GM23248 (cell line): ENCODE results near the gene RAB3IL1. TPM values are rescaled to one million over a fixed set of nuclear protein-coding genes. Genes with fewer than 3 reads are reported as not detected.
"Not testable (repeated sequence)": the region's sequence is repeated elsewhere in the genome, so short reads cannot be mapped to it uniquely, and the experiment has no call there.

Experiments used
- DNase-seq: peaks from one replicate; pipeline ENCODE4 v3.0.0-alpha.2; 2015
- H2AFZ ChIP-seq: fragments of 200-600 bp; sonication (generic); 2 replicates; pipeline ENCODE4 v1.6.1; 2016; ENCODE audit warnings: antibody characterized with exemption
- H3F3A ChIP-seq: fragments of 200-600 bp; sonication (generic); 2 replicates; pipeline ENCODE4 v1.6.1; 2016; ENCODE audit warnings: mild to moderate bottlenecking, antibody characterized with exemption, mixed run types; ENCODE audit not compliant: insufficient read depth
- H3K27ac ChIP-seq: fragments of 200-600 bp; sonication (generic); 2 replicates; pipeline ENCODE4 v1.5.1; 2016; ENCODE audit warnings: mild to moderate bottlenecking
- H3K27me3 ChIP-seq: fragments of 200-600 bp; sonication (generic); replicated peaks from 2 replicates; pipeline ENCODE4 v1.6.1; 2016; ENCODE audit warnings: mild to moderate bottlenecking; ENCODE audit not compliant: insufficient read depth
- H3K36me3 ChIP-seq: fragments of 200-600 bp; sonication (generic); 2 replicates; pipeline ENCODE4 v1.6.1; 2016; ENCODE audit warnings: low read depth, mild to moderate bottlenecking
- H3K4me1 ChIP-seq: fragments of 200-600 bp; sonication (generic); 2 replicates; pipeline ENCODE4 v1.6.1; 2016; ENCODE audit warnings: mild to moderate bottlenecking; ENCODE audit not compliant: insufficient read depth
- H3K4me2 ChIP-seq: fragments of 200-600 bp; sonication (generic); one replicate; pipeline ENCODE4 v1.6.1; 2016; ENCODE audit warnings: mild to moderate bottlenecking; ENCODE audit not compliant: unreplicated experiment
- H3K4me3 ChIP-seq: fragments of 200-600 bp; sonication (generic); 2 replicates; pipeline ENCODE4 v1.5.1; 2016; ENCODE audit warnings: mild to moderate bottlenecking
- H3K79me2 ChIP-seq: fragments of 200-600 bp; sonication (generic); 2 replicates; pipeline ENCODE4 v1.6.1; 2016; ENCODE audit warnings: mild to moderate bottlenecking; ENCODE audit not compliant: insufficient read depth
- H3K9ac ChIP-seq: fragments of 200-600 bp; sonication (generic); 2 replicates; pipeline ENCODE4 v1.6.1; 2016; ENCODE audit warnings: mild to moderate bottlenecking
- H3K9me2 ChIP-seq: fragments of 200-600 bp; sonication (generic); 2 replicates; pipeline ENCODE4 v1.6.1; 2016; ENCODE audit warnings: mixed run types, mild to moderate bottlenecking, moderate library complexity; ENCODE audit not compliant: insufficient read depth
- H3K9me3 ChIP-seq: fragments of 200-600 bp; sonication (generic); one replicate; pipeline ENCODE4 v1.6.1; 2017; ENCODE audit warnings: low read depth
- H4K20me1 ChIP-seq: fragments of 200-600 bp; sonication (generic); 2 replicates; pipeline ENCODE4 v1.6.0; 2016; ENCODE audit not compliant: insufficient read depth
- EZH2 ChIP-seq: fragments of 200-600 bp; sonication (generic); IDR thresholded peaks from 2 replicates; pipeline ENCODE4 v1.6.1; 2018; ENCODE audit warnings: antibody characterized with exemption, mild to moderate bottlenecking; ENCODE audit not compliant: insufficient read depth, poor library complexity, severe bottlenecking
- EZH2phosphoT487 ChIP-seq: fragments of 200-600 bp; sonication (generic); IDR thresholded peaks from 2 replicates; pipeline ENCODE4 v1.6.1; 2018; ENCODE audit warnings: antibody characterized with exemption, moderate library complexity, mild to moderate bottlenecking, low read depth; ENCODE audit not compliant: insufficient read depth
- WGBS, 2 experiments: methylation state at CpG; one replicate each; pipeline ENCODE4 v1.1.6; 2015 to 2017; ENCODE audit warnings: low lambda C conversion rate in 2 of 2, low coverage in 1 of 2; ENCODE audit errors: missing lambda C conversion rate in 2 of 2; 5-methylcytosine and 5-hydroxymethylcytosine counted together
- in situ Hi-C: fragments of 300-500 bp; cut with MboI; formaldehyde crosslinking; loops from 2 replicates; pipeline ENCODE4 v1.15.0; 2020
- polyA plus RNA-seq: library from polyadenylated mRNA; unstranded; fragments of >200 nt; fragmentation: Nextera tagmentation; extraction: Ambion mirVana; gene quantifications from 2 replicates; pipeline ENCODE4 v1.2.1, GENCODE V29; 2016
- total RNA-seq: library from RNA; depleted of rRNA; stranded (reverse); fragments of >200 nt; shearing (Covaris generic); gene quantifications from 2 replicates; pipeline ENCODE4 v1.2.3, GENCODE V29; 2014; rRNA removed

Gene RAB3IL1, protein sequence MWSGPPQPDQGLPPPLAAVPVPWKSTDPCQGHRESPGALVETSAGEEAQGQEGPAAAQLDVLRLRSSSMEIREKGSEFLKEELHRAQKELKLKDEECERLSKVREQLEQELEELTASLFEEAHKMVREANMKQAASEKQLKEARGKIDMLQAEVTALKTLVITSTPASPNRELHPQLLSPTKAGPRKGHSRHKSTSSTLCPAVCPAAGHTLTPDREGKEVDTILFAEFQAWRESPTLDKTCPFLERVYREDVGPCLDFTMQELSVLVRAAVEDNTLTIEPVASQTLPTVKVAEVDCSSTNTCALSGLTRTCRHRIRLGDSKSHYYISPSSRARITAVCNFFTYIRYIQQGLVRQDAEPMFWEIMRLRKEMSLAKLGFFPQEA
- total RNA-seq, result 6.6 and 7.5 TPM in 2 replicates
- 2.8 and 3.3 TPM in 2 replicates for polyA plus RNA-seq

DNA sequence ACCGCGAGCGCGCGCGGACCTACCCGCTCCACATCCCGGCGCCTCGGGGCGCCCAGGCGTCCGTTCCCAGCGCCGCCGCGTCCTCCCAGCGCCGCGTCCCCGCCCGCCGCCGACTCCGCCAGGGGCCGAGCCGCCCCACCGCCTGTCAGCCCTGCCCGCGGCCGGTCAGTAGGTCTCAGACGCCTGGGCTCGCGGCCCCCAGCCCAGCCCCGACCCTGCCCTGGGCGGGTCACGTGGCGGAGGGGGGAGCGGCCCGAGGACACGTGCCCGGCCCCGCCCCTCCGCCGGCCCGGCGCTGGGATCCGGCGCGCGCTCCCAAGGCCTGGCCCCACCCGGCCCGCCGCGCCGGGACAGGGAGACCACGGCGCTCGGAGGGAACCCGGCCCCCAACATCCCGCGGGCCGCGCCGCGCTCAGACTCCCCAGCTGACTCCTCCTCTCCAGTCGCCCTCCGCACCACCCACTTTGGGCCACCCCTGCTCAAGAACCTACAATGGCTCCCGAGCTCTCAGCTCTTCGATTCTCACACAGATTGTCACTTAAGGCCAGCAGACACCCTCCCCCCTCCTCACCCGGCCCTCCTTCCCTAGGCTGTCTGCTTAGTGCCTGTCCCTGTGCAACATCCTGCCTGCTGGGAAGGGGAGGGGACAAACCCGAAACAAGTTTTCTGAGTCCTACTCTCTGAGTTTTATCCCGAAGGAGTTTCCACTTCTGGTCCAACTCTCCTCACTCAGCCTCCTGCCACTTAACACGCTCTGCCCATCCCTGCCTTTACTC lies at the start of gene RAB3IL1:
RAB3IL1 (minus strand) TSS at position 233 of the 776 bp plus-strand sequence; CDS start at position 34, 199 bp downstream.
- peak within 1 kb of the TSS; percentile 82 for H3K4me3 ChIP-seq
- peaks cover 5% of the 10 kb centered on the region for H3K4me1 ChIP-seq
- TF ChIP-seq EZH2 (no peak), EZH2phosphoT487 (no peak)
- no peaks in the 10 kb centered on the region for H3K79me2 ChIP-seq
- in situ Hi-C loops, result no loop called here
- H2AFZ ChIP-seq, result peak within 1 kb of the TSS; percentile 72
- no peaks in the 10 kb centered on the region for H3K36me3 ChIP-seq
- no peaks in the 10 kb centered on the region for H4K20me1 ChIP-seq
- peak within 1 kb of the TSS; percentile 75 for H3K9ac ChIP-seq
- peak within 1 kb of the TSS; percentile 71 for H3K4me2 ChIP-seq
- 2 to 6% methylated on average over 12 to 43 of the region's 74 CpGs for WGBS, 2 experiments
- no peaks in the 10 kb centered on the region for H3K27me3 ChIP-seq
- H3K9me2 ChIP-seq, result no peaks in the 10 kb centered on the region
- H3K9me3 ChIP-seq, result no peaks in the 10 kb centered on the region
- H3K27ac ChIP-seq, result no peak within 1 kb of the TSS
- peak; percentile 78 for DNase-seq
- no peaks in the 10 kb centered on the region for H3F3A ChIP-seq

DNA sequence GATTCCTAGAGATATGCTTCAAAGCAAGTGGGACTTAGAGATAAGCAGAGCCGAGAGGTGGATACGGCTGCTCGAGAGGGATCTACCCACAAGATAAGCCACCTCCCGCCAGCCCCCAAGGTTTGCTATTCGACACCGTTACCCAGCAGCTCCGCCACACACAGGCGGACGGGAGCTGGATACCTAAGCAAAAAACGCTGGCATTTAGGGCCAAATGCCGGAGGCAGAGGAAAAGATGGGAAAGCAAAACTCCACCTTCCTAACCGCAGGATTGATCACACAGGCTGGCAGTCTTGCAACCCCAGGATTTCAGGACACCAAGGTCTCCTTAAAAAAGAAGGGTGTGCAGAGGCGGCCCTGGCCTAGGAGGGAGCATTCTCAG lies 49.4 kb upstream of the RAB3IL1 start:
- TF ChIP-seq EZH2 (no peak), EZH2phosphoT487 (no peak)
- Histone ChIP-seq H3K9me3 (no peaks in the 10 kb centered on the region), H3K4me2 (peak overlapping the region; percentile 96), H3F3A (peaks cover 83% of the 10 kb centered on the region), H3K9me2 (no peaks in the 10 kb centered on the region), H2AFZ (no peak overlapping the region), H3K9ac (peak overlapping the region; percentile 97), H4K20me1 (peaks cover 16% of the 10 kb centered on the region), H3K27me3 (no peaks in the 10 kb centered on the region), H3K36me3 (peaks cover 29% of the 10 kb centered on the region), H3K4me1 (peaks cover 49% of the 10 kb centered on the region), H3K27ac (peak overlapping the region; percentile 99), H3K4me3 (peak overlapping the region; percentile 98), H3K79me2 (peaks cover 43% of the 10 kb centered on the region)
- in situ Hi-C loops, result no loop called here
- WGBS, 2 experiments, result 0 to 1% methylated on average over 13 of the region's 13 CpGs
- DNase-seq, result peak; percentile 72

DNA sequence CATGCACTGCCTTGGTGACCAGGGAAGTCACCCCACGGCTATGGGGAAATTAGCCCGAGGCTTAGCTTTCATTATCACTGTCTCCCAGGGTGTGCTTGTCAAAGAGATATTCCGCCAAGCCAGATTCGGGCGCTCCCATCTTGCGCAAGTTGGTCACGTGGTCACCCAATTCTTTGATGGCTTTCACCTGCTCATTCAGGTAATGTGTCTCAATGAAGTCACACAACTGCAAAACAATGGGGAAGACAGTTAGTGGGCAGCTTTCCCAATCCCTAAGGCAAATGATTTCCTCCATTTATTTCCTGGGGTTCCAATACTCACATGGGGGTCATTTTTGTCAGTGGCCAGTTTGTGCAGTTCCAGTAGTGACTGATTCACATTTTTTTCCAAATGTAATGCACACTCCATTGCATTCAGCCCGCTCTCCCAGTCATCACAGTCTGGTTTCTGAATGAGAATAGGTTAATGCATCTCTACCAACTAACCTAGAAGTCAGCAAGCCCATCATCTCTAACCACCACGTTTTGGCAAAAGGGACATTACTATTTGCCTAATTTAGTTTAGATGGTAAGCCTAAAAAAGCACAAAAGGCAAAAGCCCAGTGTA lies 47.4 kb upstream of the RAB3IL1 start:
- 65 to 66% methylated on average over 9 of the region's 9 CpGs for WGBS, 2 experiments

DNA sequence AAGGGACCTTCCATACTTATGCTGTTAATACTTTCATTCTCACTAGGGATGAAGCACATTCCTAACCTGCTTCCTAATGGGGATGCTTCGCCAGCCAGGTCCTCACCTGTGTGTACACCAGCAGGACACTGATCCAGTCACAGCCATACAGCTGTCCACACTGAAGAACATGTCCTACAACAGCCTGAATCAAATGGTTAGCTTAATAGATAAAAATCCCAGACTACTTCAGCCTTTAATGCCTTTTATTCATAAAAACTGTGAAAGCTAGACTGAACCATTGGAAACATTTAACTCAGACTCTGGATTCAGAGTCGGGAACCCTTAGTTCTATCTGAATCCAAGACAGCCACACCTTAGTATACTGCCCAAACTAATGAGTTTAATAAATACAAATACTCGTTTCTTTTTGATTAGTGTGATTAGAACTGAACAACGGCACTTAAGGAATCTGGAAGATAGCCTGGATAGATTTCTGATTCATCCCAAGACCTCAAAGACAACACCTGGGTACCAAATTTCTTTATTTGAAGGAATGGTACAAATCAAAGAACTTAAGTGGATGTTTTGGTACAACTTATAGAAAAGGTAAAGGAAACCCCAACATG lies 46.8 kb upstream of the RAB3IL1 start:
- Histone ChIP-seq H3K27ac (peak overlapping the region; percentile 55), H3K9me3 (no peaks in the 10 kb centered on the region), H3K36me3 (peaks cover 29% of the 10 kb centered on the region), H3K9me2 (no peaks in the 10 kb centered on the region), H3K27me3 (no peaks in the 10 kb centered on the region), H3K4me1 (peaks cover 34% of the 10 kb centered on the region), H4K20me1 (peaks cover 16% of the 10 kb centered on the region), H3K79me2 (peaks cover 43% of the 10 kb centered on the region), H3K9ac (peak overlapping the region; percentile 97), H2AFZ (no peak overlapping the region), H3K4me3 (peak overlapping the region; percentile 98), H3F3A (peaks cover 74% of the 10 kb centered on the region), H3K4me2 (peak overlapping the region; percentile 96)
- DNase-seq, result no peak
- TF ChIP-seq EZH2phosphoT487 (no peak), EZH2 (no peak)
- WGBS, 2 experiments, result 25 to 45% methylated on average over 4 of the region's 4 CpGs
- in situ Hi-C loops, result no loop called here

More for the DNA sequence above, 47.4 kb upstream of the RAB3IL1 start:
- in situ Hi-C loops, H3K9me3 ChIP-seq, H3K27me3 ChIP-seq, DNase-seq, H3K9me2 ChIP-seq, H2AFZ ChIP-seq: not testable (repeated sequence)
- Histone ChIP-seq H3K9ac (peak overlapping the region; percentile 97), H3K4me3 (peak overlapping the region; percentile 98), H3K27ac (peak overlapping the region; percentile 99), H3K36me3 (peaks cover 29% of the 10 kb centered on the region), H3K4me2 (peak overlapping the region; percentile 96), H3K79me2 (peaks cover 43% of the 10 kb centered on the region), H3K4me1 (peaks cover 40% of the 10 kb centered on the region), H4K20me1 (peaks cover 16% of the 10 kb centered on the region), H3F3A (peaks cover 80% of the 10 kb centered on the region)
